ENCODE data around the gene RMDN2.
"Not testable (repeated sequence)": the region's sequence is repeated elsewhere in the genome, so short reads cannot be mapped to it uniquely, and the experiment has no call there.

RMDN2 gene

GRCh38 chr2:37923308-37924055, 1.6 kb upstream of the RMDN2 start:
- H3K4me3 ChIP-seq (ENCODE audit: low read depth, low read length): no peak overlapping the region
- DNase-seq (ENCODE audit: low read depth): no peak

GRCh38 chr2:37926635-37927034, 1.5 kb downstream of the RMDN2 start:
- H3K4me3 ChIP-seq (ENCODE audit: low read depth, low read length): no peak overlapping the region
- DNase-seq (ENCODE audit: low read depth): no peak

- DNase-seq (ENCODE audit: low read depth): no peak
- no peak overlapping the region for H3K4me3 ChIP-seq (ENCODE audit: low read depth, low read length)
Observed at GRCh38 chr2:37928377-37928776, 3.3 kb downstream of the RMDN2 start.

- H3K4me3 ChIP-seq (ENCODE audit: low read depth, low read length); DNase-seq (ENCODE audit: low read depth): not testable (repeated sequence)
Observed at GRCh38 chr2:37930392-37930791, 5.3 kb downstream of the RMDN2 start.

- not testable (repeated sequence) for DNase-seq (ENCODE audit: low read depth); H3K4me3 ChIP-seq (ENCODE audit: low read depth, low read length)
Observed at GRCh38 chr2:37932873-37933272, 7.8 kb downstream of the RMDN2 start.

- DNase-seq (ENCODE audit: low read depth): no peak
- H3K4me3 ChIP-seq (ENCODE audit: low read depth, low read length): no peak overlapping the region
Observed at GRCh38 chr2:37934591-37935513, 9.8 kb downstream of the RMDN2 start.

GRCh38 chr2:37937568-37937967, 12.5 kb downstream of the RMDN2 start:
- H3K4me3 ChIP-seq (ENCODE audit: low read depth, low read length); DNase-seq (ENCODE audit: low read depth): not testable (repeated sequence)

GRCh38 chr2:37941267-37941666, 16.2 kb downstream of the RMDN2 start:
- DNase-seq (ENCODE audit: low read depth); H3K4me3 ChIP-seq (ENCODE audit: low read depth, low read length): not testable (repeated sequence)

- no peak for DNase-seq (ENCODE audit: low read depth)
- no peak overlapping the region for H3K4me3 ChIP-seq (ENCODE audit: low read depth, low read length)
Observed at GRCh38 chr2:37944268-37944667, 19.2 kb downstream of the RMDN2 start.

GRCh38 chr2:37947306-37947705, 22.2 kb downstream of the RMDN2 start:
- no peak for DNase-seq (ENCODE audit: low read depth)

GRCh38 chr2:37962018-37962739, 37.1 kb downstream of the RMDN2 start:
- DNase-seq (ENCODE audit: low read depth); H3K4me3 ChIP-seq (ENCODE audit: low read depth, low read length): not testable (repeated sequence)

More at GRCh38 chr2:37947306-37947705, 22.2 kb downstream of the RMDN2 start:
- no peak overlapping the region for H3K4me3 ChIP-seq (ENCODE audit: low read depth, low read length)

- DNase-seq (ENCODE audit: low read depth); H3K4me3 ChIP-seq (ENCODE audit: low read depth, low read length): not testable (repeated sequence)
Observed at GRCh38 chr2:37962740-37963121, 37.6 kb downstream of the RMDN2 start.

- not testable (repeated sequence) for DNase-seq (ENCODE audit: low read depth); H3K4me3 ChIP-seq (ENCODE audit: low read depth, low read length)
Observed at GRCh38 chr2:37963901-37964300, 38.8 kb downstream of the RMDN2 start.

- H3K4me3 ChIP-seq (ENCODE audit: low read depth, low read length): no peak overlapping the region
- DNase-seq (ENCODE audit: low read depth): no peak
Observed at GRCh38 chr2:37966326-37966725, 41.2 kb downstream of the RMDN2 start.

GRCh38 chr2:37969731-37970130, 44.6 kb downstream of the RMDN2 start:
- no peak for DNase-seq (ENCODE audit: low read depth)
- H3K4me3 ChIP-seq (ENCODE audit: low read depth, low read length): no peak overlapping the region

GRCh38 chr2:37971971-37972370, 46.9 kb downstream of the RMDN2 start:
- H3K4me3 ChIP-seq (ENCODE audit: low read depth, low read length): no peak overlapping the region
- DNase-seq (ENCODE audit: low read depth): no peak

GRCh38 chr2:37973615-37974353, 48.7 kb downstream of the RMDN2 start:
- DNase-seq (ENCODE audit: low read depth): no peak
- H3K4me3 ChIP-seq (ENCODE audit: low read depth, low read length): no peak overlapping the region

- H3K4me3 ChIP-seq (ENCODE audit: low read depth, low read length): no peak overlapping the region
- no peak for DNase-seq (ENCODE audit: low read depth)
Observed at GRCh38 chr2:37975808-37976207, 50.7 kb downstream of the RMDN2 start.

GRCh38 chr2:37976411-37976810, 51.3 kb downstream of the RMDN2 start:
- DNase-seq (ENCODE audit: low read depth): no peak
- no peak overlapping the region for H3K4me3 ChIP-seq (ENCODE audit: low read depth, low read length)

Data from skeletal muscle cell (primary cell).